ACHN (cell line): ENCODE measurements around the gene HLA-DQA1.
"Not testable (repeated sequence)": the region's sequence is repeated elsewhere in the genome, so short reads cannot be mapped to it uniquely, and the experiment has no call there.

Experiments used
- DNase-seq: peaks from one replicate; pipeline ENCODE4 v3.0.0-alpha.2; 2015
- in situ Hi-C: cut with HindIII; loops from 2 replicates; pipeline ENCODE4 v1.10.0; 2017; ENCODE audit warnings: low sequenced_read_pairs, low pct_ligation_motif_present, low pct_unique_long_range_greater_than_20kb

HLA-DQA1 gene

DNA sequence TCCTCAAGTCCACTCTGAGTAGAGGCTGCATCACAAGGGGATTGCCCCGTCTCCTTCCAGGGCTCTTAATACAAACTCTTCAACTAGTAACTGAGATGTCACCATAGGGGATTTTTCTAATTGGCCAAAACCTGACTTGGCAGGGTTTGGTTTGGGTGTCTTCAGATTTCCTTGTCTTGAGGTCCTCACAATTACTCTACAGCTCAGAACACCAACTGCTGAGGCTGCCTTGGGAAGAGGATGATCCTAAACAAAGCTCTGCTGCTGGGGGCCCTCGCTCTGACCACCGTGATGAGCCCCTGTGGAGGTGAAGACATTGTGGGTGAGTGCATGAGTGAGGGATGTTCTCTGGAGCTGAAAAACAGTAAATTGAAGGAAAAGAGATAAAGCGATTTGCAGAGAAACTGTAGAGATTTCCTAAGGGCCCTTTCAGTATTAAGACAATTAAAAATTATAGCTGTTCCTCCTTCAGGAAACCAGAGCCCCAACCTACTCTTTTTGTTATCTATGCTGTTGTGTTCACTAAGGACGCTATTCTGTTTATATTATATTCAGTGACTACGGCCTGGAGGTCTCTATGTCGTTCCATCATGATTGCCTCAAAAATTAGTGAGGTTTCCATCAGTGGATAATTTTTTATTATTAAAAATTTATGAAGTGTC, at the start of gene HLA-DQA1:
Gene HLA-DQA1 (plus strand): TSS at position 188 of the 662 bp plus-strand sequence. CDS start 53 bp downstream, at position 241.
- DNase-seq, result no peak
- in situ Hi-C loops, result no loop called here

GRCh38 chr6:32588156-32588555, 49.0 kb upstream of the HLA-DQA1 start:
- no peak for DNase-seq
- in situ Hi-C loops, result no loop called here

DNA sequence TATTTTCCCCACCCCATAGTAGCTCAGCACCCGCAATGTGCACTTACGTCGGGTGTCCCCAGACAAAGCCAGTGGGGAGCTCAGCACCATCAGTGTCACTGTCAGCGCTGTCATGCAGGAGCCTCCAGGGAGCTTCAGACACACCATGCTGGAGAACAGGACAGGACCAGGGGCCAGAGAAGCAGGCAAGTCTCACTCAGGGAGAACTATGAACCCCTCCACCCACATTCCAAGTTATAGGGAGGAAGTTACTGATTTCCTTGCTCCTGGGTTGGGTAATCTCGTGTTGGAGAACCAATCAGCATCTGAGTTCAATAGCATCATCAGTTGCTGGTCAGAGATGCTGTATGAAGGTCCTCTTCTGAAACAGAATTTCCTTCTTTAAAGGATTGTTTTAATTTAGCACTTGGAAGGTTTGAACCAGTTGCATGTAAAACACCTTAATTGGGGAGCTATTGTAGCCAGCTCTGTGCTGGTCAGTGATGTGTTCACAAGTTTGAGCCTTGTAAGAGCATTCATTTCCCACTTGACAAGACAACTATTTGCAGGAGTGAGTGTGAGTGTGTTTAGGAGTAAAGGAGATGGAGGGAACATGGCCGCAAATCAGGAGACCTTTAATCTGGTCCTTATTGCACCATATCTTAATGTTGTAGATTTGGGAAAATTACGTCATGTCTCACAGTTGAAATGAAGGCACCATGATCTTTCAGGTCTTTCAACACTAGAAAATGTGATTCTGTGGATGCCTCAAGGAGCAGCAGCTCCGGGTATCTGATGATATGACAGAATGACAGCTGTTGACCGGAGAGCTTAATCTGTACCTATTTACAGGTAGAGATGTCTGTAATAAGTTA, 47.4 kb upstream of the HLA-DQA1 start, which contains the start of gene HLA-DRB1:
Gene HLA-DRB1 (minus strand): TSS at position 253 of the 854 bp plus-strand sequence. CDS start 106 bp downstream, at position 147.
- in situ Hi-C loops, result no loop called here

GRCh38 chr6:32590713-32591112, 46.5 kb upstream of the HLA-DQA1 start:
- in situ Hi-C loops, DNase-seq: not testable (repeated sequence)

More for the DNA sequence above, 47.4 kb upstream of the HLA-DQA1 start, which contains the start of gene HLA-DRB1:
- DNase-seq, result peak; percentile 9

DNA sequence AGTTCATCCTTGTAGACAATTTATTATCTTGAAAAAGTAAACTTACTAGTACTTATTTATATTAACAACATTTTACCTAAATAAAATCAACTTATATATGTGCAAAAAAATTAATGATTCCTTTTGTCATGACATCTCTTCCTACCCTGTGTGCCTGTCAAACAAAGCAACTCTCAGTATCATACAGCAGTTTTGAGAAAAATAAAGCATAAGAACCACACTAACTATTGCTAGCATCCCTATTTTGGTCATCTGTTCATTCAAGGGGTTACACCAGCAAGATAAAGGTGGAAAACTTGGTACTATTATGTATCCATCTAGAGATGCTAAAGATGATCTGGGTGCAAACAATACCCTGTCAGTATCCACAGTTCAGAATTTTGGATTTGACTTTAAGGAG, 40.2 kb upstream of the HLA-DQA1 start:
- in situ Hi-C loops, result no loop called here
- no peak for DNase-seq

- no peak for DNase-seq
- in situ Hi-C loops, result no loop called here
Observed at GRCh38 chr6:32602383-32602782, 34.8 kb upstream of the HLA-DQA1 start.

GRCh38 chr6:32603222-32603621, 34.0 kb upstream of the HLA-DQA1 start:
- no peak for DNase-seq
- in situ Hi-C loops, result no loop called here

DNA sequence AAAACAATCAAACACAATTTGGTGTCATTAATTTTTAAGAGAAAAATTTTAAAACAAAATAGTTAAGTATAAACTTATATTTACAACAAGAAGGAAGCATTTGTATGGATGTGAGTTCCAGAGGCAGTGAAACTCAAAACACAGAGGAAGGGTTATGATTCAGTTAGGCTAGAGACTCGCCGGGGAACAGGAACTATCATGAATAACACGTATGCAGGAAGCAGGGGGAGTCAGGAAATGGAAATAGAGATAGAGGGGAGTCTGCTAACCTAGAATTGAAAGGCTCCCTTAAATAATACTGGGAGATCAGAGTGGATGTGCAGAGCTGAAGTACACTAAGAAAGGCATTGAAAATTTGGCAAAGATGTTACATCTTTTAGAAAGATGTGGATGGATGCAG, 33.3 kb upstream of the HLA-DQA1 start:
- no peak for DNase-seq
- in situ Hi-C loops, result no loop called here

- in situ Hi-C loops, result no loop called here
- no peak for DNase-seq
Observed at GRCh38 chr6:32604434-32604877, 32.8 kb upstream of the HLA-DQA1 start.

- DNase-seq, result no peak
- in situ Hi-C loops, result no loop called here
Observed at GRCh38 chr6:32607263-32607987, 29.8 kb upstream of the HLA-DQA1 start.

DNA sequence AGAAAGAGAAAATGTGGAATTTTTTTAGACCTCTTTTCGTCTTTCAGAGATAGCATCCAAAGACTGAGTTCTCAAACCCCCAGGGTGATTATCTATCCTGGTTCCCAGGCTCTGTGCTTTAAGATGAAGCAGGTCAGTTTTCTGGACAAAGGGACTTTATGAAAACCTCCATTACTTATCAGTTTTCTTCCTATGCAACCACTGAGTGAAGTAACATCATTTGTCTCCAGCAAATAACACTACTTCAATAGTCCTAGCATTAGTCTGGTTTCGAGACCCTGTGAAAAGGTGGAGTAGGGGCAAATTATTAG, 29.3 kb upstream of the HLA-DQA1 start:
- no peak for DNase-seq
- in situ Hi-C loops, result no loop called here

- DNase-seq, result no peak
Observed at GRCh38 chr6:32608362-32608761, 28.8 kb upstream of the HLA-DQA1 start.

DNA sequence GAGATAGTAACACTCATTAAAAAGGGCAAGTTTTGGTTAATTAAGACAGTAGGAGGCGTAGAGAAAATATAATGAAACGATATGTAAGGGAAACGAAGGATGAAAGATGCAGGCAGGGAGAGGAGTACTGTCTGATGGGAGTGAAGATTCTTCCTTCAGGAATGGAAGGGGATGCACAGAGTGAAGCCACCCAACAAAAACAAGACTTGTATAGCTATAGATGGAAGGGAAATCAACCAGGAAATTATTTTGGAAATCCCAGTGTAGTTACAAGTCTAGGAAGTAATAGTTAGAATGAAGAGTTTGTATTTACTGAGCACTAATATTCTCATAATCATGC, 27.8 kb upstream of the HLA-DQA1 start:
- DNase-seq, result no peak
- in situ Hi-C loops, result no loop called here

More at GRCh38 chr6:32608362-32608761, 28.8 kb upstream of the HLA-DQA1 start:
- in situ Hi-C loops, result no loop called here

DNA sequence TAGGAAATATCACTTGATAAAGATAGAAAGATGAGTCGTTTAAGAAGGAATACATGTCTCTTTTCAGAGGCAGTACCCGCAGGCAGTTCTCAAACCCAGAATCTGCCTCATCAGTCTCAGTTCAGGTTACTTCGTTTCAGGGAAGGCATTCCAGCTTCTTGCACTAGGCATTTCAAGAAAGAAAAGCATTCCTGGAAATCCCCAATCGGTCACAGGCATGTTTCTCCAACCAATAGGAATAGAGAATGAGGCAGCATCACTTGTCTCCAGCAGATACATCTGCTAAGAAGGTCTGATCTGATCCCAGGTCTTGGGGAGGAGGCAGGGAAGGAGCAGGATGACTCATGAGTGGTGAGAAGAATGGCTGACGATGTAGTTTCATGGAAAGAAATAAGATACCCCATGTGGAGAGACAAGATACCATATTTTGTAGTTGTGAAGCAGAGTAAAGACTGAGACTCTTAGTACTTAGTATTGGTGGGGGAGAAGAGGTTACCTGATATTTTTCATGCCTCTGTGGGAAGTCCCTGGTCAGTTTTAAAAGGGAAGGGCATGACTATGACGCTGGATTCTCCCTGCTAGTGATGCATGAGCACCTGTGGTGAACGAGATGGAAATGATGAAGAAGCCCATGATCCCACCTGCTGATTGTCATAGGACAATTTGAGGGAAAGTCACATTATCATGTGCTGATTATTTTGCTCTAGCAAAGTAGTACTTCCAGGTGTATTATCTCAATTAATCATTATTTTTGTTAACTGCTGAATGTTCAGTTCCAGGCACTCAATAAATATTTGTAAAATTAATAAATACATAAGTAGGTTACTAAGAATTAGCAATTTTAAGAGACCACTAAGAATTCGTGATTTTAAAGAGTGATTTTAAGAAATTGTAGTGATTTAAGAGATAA, 27.2 kb upstream of the HLA-DQA1 start:
- DNase-seq, result peak; percentile 96
- in situ Hi-C loops, result no loop called here

- no peak for DNase-seq
- in situ Hi-C loops, result no loop called here
Observed at GRCh38 chr6:32610682-32611296, 26.4 kb upstream of the HLA-DQA1 start.

DNA sequence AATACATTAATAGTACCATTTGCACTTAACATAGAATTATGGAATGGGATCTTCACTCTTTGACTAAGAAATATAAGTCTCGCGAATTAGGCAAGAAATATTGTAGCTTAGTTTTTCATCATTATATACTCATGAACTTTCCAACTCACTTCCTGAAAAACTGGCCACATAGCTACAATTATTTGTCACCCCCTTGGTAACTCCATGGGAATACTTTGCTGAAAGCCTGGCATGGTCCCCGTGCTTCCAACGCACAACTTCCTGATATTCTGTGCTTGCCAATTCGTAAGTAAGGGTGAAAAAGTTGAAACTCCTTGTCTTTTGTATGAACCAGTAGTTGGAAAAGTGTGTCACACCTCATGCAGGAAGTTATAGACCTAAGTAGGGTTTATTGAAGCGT, 23.7 kb upstream of the HLA-DQA1 start:
- no peak for DNase-seq
- in situ Hi-C loops, result no loop called here

DNA sequence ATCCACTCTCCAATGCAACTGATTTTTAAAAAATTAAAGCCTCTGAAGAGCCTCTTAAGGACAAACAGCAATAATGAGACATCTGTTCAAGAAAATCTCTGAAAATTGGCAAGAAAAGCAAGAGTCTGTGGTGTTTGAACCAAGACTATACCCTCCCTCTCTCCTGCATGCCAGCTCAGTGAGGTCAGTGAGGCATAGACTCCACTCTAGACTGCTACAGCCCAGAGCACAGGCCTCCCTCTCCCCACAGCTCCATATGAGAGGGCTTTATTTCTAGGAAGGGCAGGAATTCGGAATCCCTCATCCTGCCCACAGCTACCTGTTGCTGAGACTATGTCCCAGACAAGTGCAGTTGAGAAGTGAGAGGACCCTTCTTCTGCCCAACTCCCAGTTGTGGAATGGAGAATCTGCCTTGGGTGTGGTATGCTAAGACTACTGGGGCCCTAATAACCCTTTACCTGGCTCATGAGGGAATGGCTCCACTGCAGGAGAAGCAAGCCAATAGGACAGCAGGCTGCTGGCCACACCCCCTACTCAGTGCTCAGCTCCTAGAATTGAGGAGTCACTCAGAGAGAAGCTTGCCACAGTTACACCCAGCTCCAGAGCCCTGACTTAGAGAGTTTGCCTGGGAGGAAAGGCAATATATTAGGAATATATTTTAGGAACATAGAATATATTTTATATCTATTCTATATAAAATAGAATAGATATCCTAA, 22.7 kb upstream of the HLA-DQA1 start:
- in situ Hi-C loops, result no loop called here
- DNase-seq, result no peak
